ENCODE data around the gene PRKCA.
"Not testable (repeated sequence)": the region's sequence is repeated elsewhere in the genome, so short reads cannot be mapped to it uniquely, and the experiment has no call there.

PRKCA gene

DNA sequence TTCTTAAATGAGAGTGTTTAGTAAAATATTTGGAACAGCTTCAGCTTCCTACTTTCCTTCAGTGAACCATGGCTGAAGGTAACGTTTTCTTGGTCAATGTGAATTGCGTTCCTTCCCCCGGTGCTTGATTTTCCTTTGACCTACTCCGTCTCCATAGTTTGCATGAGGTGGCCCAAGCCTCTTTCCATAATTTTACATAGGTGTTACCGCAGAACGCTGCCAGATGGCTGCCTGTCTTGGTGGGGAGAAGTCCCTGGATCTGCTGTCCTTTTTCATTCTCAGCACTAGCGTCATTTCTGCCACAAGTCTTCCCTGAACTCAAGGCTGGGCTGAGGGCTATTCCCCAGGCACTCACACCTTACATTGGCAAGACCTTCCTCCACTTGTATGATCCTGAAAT, 178.4 kb downstream of the PRKCA start:
- no peak for DNase-seq (ENCODE audit: low read depth)
- TF ChIP-seq, protein P1, sequence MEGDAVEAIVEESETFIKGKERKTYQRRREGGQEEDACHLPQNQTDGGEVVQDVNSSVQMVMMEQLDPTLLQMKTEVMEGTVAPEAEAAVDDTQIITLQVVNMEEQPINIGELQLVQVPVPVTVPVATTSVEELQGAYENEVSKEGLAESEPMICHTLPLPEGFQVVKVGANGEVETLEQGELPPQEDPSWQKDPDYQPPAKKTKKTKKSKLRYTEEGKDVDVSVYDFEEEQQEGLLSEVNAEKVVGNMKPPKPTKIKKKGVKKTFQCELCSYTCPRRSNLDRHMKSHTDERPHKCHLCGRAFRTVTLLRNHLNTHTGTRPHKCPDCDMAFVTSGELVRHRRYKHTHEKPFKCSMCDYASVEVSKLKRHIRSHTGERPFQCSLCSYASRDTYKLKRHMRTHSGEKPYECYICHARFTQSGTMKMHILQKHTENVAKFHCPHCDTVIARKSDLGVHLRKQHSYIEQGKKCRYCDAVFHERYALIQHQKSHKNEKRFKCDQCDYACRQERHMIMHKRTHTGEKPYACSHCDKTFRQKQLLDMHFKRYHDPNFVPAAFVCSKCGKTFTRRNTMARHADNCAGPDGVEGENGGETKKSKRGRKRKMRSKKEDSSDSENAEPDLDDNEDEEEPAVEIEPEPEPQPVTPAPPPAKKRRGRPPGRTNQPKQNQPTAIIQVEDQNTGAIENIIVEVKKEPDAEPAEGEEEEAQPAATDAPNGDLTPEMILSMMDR (IDR thresholded peaks at IDR 0.05; ENCODE audit: control insufficient read depth, extremely low read depth, insufficient read depth): no peak
- H3K4me3 ChIP-seq (ENCODE audit: low read depth, low read length): no peak overlapping the region

DNA sequence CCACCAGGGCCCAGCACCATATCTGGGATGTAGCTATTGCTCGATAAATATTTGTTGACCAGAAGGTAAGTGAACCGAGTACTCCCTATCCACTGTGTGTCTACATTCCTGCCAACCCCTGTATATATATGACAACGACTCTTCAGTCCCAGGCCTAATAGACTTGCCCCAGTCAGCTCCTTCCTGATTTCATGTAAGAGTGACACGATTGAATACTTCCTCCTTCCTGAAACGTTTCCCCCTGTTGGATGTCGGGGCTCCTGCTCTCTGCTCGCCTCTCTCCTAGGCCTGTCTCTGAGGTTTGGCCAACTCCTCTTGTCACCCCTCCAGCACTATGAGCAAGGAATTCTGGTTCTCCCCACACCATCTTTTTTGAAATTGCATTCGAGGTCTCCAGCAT, 178.9 kb downstream of the PRKCA start:
- no peak overlapping the region for H3K4me3 ChIP-seq (ENCODE audit: low read depth, low read length)
- TF ChIP-seq, protein P1 (IDR thresholded peaks at IDR 0.05; ENCODE audit: control insufficient read depth, extremely low read depth, insufficient read depth): no peak
- DNase-seq (ENCODE audit: low read depth): no peak

DNA sequence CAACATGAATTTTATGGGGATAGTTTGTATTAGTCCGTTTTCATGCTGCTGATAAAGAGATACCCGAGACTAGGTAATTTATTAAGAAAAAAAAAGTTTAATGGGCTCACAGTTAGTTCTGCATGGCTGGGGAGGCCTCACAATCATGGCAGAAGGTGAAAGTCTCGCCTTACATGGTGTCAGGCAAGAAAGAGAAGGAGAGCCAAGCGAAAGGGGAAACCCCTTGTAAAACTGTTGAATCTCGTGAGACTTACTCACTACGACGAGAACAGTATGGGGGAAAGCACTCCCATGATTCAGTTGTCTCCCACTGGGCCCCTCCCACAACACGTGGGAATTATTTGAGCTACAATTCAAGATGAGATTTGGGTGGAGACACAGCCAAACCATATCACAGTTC, 181.5 kb downstream of the PRKCA start:
- H3K4me3 ChIP-seq (ENCODE audit: low read depth, low read length): no peak overlapping the region
- TF ChIP-seq, protein P1 (IDR thresholded peaks at IDR 0.05; ENCODE audit: control insufficient read depth, extremely low read depth, insufficient read depth): no peak
- no peak for DNase-seq (ENCODE audit: low read depth)

DNA sequence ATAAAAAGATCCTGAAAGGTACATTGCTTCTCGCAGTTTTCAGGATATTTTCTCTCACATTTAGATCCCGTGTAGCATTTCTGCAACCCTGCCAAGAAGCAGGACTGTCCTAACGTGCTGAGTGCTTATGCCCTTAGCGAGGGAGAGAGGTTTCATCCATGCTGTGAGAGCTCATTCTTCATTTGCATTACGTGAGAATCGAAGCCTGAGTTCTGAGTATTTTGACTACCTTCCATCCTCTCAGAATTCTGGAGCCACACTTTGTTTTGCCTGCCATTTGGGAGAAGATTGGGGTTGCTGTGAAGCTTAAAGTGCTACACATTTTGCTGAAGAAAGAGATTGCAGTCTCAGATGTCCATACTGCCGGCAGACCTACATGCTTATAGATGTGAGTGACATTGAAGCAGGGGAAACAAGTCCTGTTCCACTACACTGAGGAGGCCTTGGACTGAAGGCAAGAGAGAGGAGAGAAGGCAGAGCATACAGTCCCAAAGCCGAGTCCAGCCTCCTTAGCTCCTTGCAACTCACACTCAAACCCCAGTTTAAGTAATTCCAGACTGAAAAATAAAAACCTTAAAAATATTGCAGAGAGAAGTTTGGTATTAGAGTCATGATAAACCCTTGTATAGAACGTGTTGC, 183.0 kb downstream of the PRKCA start:
- no peak overlapping the region for H3K4me3 ChIP-seq (ENCODE audit: low read depth, low read length)
- no peak for DNase-seq (ENCODE audit: low read depth)
- TF ChIP-seq, protein P1 (IDR thresholded peaks at IDR 0.05; ENCODE audit: control insufficient read depth, extremely low read depth, insufficient read depth): no peak

DNA sequence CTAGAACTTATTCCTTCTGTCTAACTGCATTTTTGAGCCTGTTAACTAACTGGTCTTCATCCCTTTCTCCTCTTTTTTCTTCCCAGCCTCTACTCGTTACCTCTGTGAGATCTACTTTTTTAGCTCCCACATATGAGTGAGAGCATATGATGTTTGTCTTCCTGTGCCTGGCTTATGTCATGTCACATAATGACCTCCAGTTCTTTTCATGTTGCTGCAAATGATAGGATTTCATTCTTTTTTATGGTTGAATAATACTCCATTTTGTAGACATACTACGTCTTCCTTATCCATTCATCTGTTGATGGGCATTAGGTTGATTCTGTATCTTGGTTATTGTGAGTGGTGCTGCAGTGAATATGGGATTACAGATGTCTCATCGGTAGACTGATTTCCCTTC, 184.7 kb downstream of the PRKCA start:
- no peak for DNase-seq (ENCODE audit: low read depth)
- H3K4me3 ChIP-seq (ENCODE audit: low read depth, low read length): no peak overlapping the region
- TF ChIP-seq, protein P1 (IDR thresholded peaks at IDR 0.05; ENCODE audit: control insufficient read depth, extremely low read depth, insufficient read depth): no peak

DNA sequence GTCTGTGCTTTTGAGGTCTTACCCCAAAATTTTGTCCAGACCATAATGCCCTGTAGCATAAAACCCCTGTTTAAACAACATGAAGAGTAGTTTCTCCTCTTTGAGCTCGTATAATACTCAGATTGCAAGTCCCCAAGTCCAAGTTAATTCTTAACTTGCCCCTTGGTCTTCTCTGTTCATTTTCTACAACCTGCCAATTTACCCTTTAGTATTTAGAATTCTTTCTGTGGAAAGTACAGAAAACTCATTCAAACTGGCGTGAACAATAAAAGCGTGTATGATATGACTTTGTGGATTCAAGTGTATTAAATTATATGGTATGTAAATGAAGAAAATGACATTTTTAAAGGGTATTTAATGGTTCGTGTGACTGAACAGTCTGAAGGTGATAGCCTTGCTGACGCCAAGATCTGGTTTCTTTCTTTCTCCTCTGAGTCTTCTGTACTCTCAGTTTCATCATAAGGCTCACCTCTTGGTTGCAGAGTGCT, 185.6 kb downstream of the PRKCA start:
- no peak for DNase-seq (ENCODE audit: low read depth)
- TF ChIP-seq, protein P1 (IDR thresholded peaks at IDR 0.05; ENCODE audit: control insufficient read depth, extremely low read depth, insufficient read depth): no peak
- H3K4me3 ChIP-seq (ENCODE audit: low read depth, low read length): no peak overlapping the region

DNA sequence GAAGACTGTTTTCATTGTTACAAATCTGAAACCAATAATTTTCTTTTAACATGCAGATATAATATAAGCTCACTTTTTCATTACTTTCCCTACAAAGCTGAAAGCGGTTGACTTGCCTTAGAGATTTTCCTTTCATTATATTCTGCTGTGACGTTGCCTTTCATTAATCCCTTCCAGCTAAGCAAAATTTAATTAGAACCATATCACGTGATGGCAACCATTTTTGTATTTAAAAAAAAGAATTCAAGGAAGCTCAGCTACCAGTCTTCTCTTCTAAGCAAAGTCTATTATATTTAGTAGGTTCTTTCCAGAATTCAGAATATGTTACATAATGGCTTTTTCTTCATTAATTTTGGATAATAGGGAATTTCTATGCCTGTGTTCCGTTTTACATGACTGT, 186.5 kb downstream of the PRKCA start:
- DNase-seq (ENCODE audit: low read depth): no peak
- no peak overlapping the region for H3K4me3 ChIP-seq (ENCODE audit: low read depth, low read length)
- TF ChIP-seq, protein P1 (IDR thresholded peaks at IDR 0.05; ENCODE audit: control insufficient read depth, extremely low read depth, insufficient read depth): no peak

DNA sequence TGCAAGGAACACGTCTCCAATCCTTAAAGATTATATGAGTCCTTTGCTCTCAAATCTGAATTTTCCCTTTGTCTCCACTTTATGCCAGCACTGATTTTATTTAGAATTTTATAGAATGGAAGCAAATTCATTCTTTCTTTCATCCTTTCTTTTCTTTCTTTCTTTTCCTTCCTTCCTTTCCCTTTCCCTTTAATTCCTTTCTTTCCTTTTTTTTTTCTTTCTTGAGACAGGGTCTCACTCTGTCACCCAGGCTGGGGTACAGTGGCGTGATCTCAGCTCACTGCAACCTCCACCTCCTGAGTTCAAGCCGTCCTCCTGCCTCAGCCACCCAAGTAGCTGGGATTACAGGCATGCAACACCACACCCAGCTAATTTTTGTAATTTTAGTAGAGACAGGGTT, 187.2 kb downstream of the PRKCA start:
- not testable (repeated sequence) for H3K4me3 ChIP-seq (ENCODE audit: low read depth, low read length); DNase-seq (ENCODE audit: low read depth)
